HUES64 (cell line): ENCODE measurements around the gene AHCYL1.
"Not testable (repeated sequence)": the region's sequence is repeated elsewhere in the genome, so short reads cannot be mapped to it uniquely, and the experiment has no call there.

Experiments
- H3K27ac ChIP-seq: 2 replicates; pipeline ENCODE4 v1.7.0; 2013; ENCODE audit warnings: low read depth, low read length, inconsistent platforms
- H3K27me3 ChIP-seq: 2 replicates; pipeline ENCODE4 v1.6.1; 2013; ENCODE audit warnings: mild to moderate bottlenecking, low read length; ENCODE audit not compliant: insufficient read depth
- H3K36me3 ChIP-seq: 2 replicates; pipeline ENCODE4 v1.6.1; 2013; ENCODE audit warnings: mild to moderate bottlenecking, low read length; ENCODE audit not compliant: insufficient read depth
- H3K4me1 ChIP-seq: 2 replicates; pipeline ENCODE4 v1.6.1; 2013; ENCODE audit warnings: mild to moderate bottlenecking, low read length, moderate library complexity; ENCODE audit not compliant: insufficient read depth
- H3K4me3 ChIP-seq: 2 replicates; pipeline ENCODE4 v1.5.1; 2013; ENCODE audit warnings: mild to moderate bottlenecking, low read length, moderate library complexity
- H3K9ac ChIP-seq: 2 replicates; pipeline ENCODE4 v1.6.1; 2013; ENCODE audit warnings: mild to moderate bottlenecking, low read depth, low read length
- H3K9me3 ChIP-seq: 2 replicates; pipeline ENCODE4 v1.6.1; 2013; ENCODE audit warnings: low read depth, low read length; ENCODE audit not compliant: insufficient read depth
- WGBS: fragments of 150-250, 120-280 bp; methylation state at CpG from one replicate; pipeline ENCODE4 v1.1.7; 2013; ENCODE audit warnings: missing lambda C conversion rate; 5-methylcytosine and 5-hydroxymethylcytosine counted together

The AHCYL1 gene

GRCh38 chr1:110018396-110018795 is 33.8 kb downstream of the AHCYL1 start:
- Histone ChIP-seq H3K27me3 (no peaks in the 10 kb centered on the region), H3K9ac (no peak overlapping the region), H3K36me3 (peaks cover 96% of the 10 kb centered on the region), H3K4me3 (no peak overlapping the region), H3K4me1 (no peaks in the 10 kb centered on the region), H3K27ac (no peak overlapping the region), H3K9me3 (no peaks in the 10 kb centered on the region)
- 96% methylated on average over 9 of the region's 9 CpGs for WGBS

GRCh38 chr1:110019770-110020169 is 35.2 kb downstream of the AHCYL1 start:
- Histone ChIP-seq H3K9me3 (no peaks in the 10 kb centered on the region), H3K9ac (no peak overlapping the region), H3K27me3 (no peaks in the 10 kb centered on the region), H3K4me1 (no peaks in the 10 kb centered on the region), H3K27ac (no peak overlapping the region), H3K36me3 (peaks cover 98% of the 10 kb centered on the region), H3K4me3 (no peak overlapping the region)
- 92% methylated on average over 1 of the region's 1 CpG for WGBS

- WGBS: 93% methylated on average over 1 of the region's 3 CpGs
Observed at GRCh38 chr1:110021285-110021684, 36.7 kb downstream of the AHCYL1 start.

GRCh38 chr1:110024613-110025012 is 40.0 kb downstream of the AHCYL1 start:
- WGBS: 94% methylated on average over 4 of the region's 4 CpGs
- H3K9ac ChIP-seq: no peak overlapping the region
- no peak overlapping the region for H3K27ac ChIP-seq
- no peak overlapping the region for H3K4me3 ChIP-seq
- no peaks in the 10 kb centered on the region for H3K4me1 ChIP-seq
- no peaks in the 10 kb centered on the region for H3K27me3 ChIP-seq
- no peaks in the 10 kb centered on the region for H3K9me3 ChIP-seq
- H3K36me3 ChIP-seq: peaks cover 55% of the 10 kb centered on the region

More at GRCh38 chr1:110021285-110021684, 36.7 kb downstream of the AHCYL1 start:
- no peak overlapping the region for H3K4me3 ChIP-seq
- no peaks in the 10 kb centered on the region for H3K4me1 ChIP-seq
- peaks cover 89% of the 10 kb centered on the region for H3K36me3 ChIP-seq
- no peaks in the 10 kb centered on the region for H3K9me3 ChIP-seq
- H3K27ac ChIP-seq: no peak overlapping the region
- H3K27me3 ChIP-seq: no peaks in the 10 kb centered on the region
- H3K9ac ChIP-seq: no peak overlapping the region

GRCh38 chr1:110030687-110031086 is 46.1 kb downstream of the AHCYL1 start:
- H3K4me1 ChIP-seq: peaks cover 24% of the 10 kb centered on the region

GRCh38 chr1:110032327-110032726 is 47.8 kb downstream of the AHCYL1 start:
- 89% methylated on average over 2 of the region's 2 CpGs for WGBS
- Histone ChIP-seq H3K9ac (no peak overlapping the region), H3K4me3 (no peak overlapping the region), H3K4me1 (peaks cover 27% of the 10 kb centered on the region), H3K27ac (no peak overlapping the region), H3K9me3 (no peaks in the 10 kb centered on the region), H3K27me3 (no peaks in the 10 kb centered on the region), H3K36me3 (peaks cover 8% of the 10 kb centered on the region)

More at GRCh38 chr1:110030687-110031086, 46.1 kb downstream of the AHCYL1 start:
- H3K27me3 ChIP-seq, H3K9me3 ChIP-seq, H3K4me3 ChIP-seq, H3K9ac ChIP-seq, H3K36me3 ChIP-seq, H3K27ac ChIP-seq: not testable (repeated sequence)
- WGBS: 77% methylated on average over 4 of the region's 4 CpGs

GRCh38 chr1:110033421-110033820 is 48.9 kb downstream of the AHCYL1 start:
- WGBS: 94% methylated on average over 5 of the region's 5 CpGs
- Histone ChIP-seq H3K4me3 (no peak overlapping the region), H3K9me3 (no peaks in the 10 kb centered on the region), H3K4me1 (peaks cover 27% of the 10 kb centered on the region), H3K9ac (no peak overlapping the region), H3K27me3 (no peaks in the 10 kb centered on the region), H3K27ac (no peak overlapping the region), H3K36me3 (peaks cover 18% of the 10 kb centered on the region)

- peak overlapping the region; percentile 86; the same call in 1 of the 2 replicates for H3K9ac ChIP-seq
- peaks cover 24% of the 10 kb centered on the region for H3K36me3 ChIP-seq
- whole genome bisulfite sequencing: 69% methylated on average over 4 of the region's 4 CpGs
- H3K4me3 ChIP-seq: peak overlapping the region; percentile 87
- H3K27me3 ChIP-seq: no peaks in the 10 kb centered on the region
- H3K4me1 ChIP-seq: peaks cover 27% of the 10 kb centered on the region
- peak overlapping the region; percentile 55 for H3K27ac ChIP-seq
- H3K9me3 ChIP-seq: no peaks in the 10 kb centered on the region
Observed at GRCh38 chr1:110034040-110034450, 49.5 kb downstream of the AHCYL1 start.

- whole genome bisulfite sequencing: under 1% methylated on average over 66 of the region's 66 CpGs
- peaks cover 30% of the 10 kb centered on the region for H3K36me3 ChIP-seq
Observed at GRCh38 chr1:110034451-110035235, 50.1 kb downstream of the AHCYL1 start, which contains the start of gene STRIP1. TSS of gene STRIP1 (plus strand) at chr1:110034624. CDS start at chr1:110034638, 14 bp downstream.

GRCh38 chr1:110035236-110035752 is 50.7 kb downstream of the AHCYL1 start:
- Histone ChIP-seq H3K36me3 (peaks cover 37% of the 10 kb centered on the region), H3K27ac (peak overlapping the region; percentile 84; the same call in 1 of the 2 replicates), H3K4me3 (peak overlapping the region; percentile 87), H3K4me1 (peaks cover 21% of the 10 kb centered on the region), H3K9ac (peak overlapping the region; percentile 86), H3K9me3 (no peaks in the 10 kb centered on the region), H3K27me3 (no peaks in the 10 kb centered on the region)
- 7% methylated on average over 16 of the region's 16 CpGs for WGBS

More at GRCh38 chr1:110034451-110035235, 50.1 kb downstream of the AHCYL1 start, which contains the start of gene STRIP1:
- H3K27me3 ChIP-seq: no peaks in the 10 kb centered on the region
- peak within 1 kb of the TSS; percentile 86 for H3K9ac ChIP-seq
- H3K4me3 ChIP-seq: peak within 1 kb of the TSS; percentile 87
- H3K4me1 ChIP-seq: peaks cover 27% of the 10 kb centered on the region
- H3K27ac ChIP-seq: peak within 1 kb of the TSS; percentile 84
- H3K9me3 ChIP-seq: no peaks in the 10 kb centered on the region

- 96% methylated on average over 5 of the region's 5 CpGs for WGBS
- Histone ChIP-seq H3K36me3 (peaks cover 67% of the 10 kb centered on the region), H3K27me3 (no peaks in the 10 kb centered on the region)
Observed at GRCh38 chr1:110038271-110038670, 53.7 kb downstream of the AHCYL1 start.

More at GRCh38 chr1:110038271-110038670, 53.7 kb downstream of the AHCYL1 start:
- Histone ChIP-seq H3K9ac (no peak overlapping the region), H3K9me3 (no peaks in the 10 kb centered on the region), H3K27ac (no peak overlapping the region), H3K4me3 (no peak overlapping the region), H3K4me1 (peaks cover 10% of the 10 kb centered on the region)
